GM10266 (cell line): ENCODE results near the gene DGAT2L6.

Experiments
- DNase-seq: peaks from one replicate; pipeline ENCODE4 v3.0.0; 2012; ENCODE audit errors: extremely low spot score
- CTCF ChIP-seq: IDR thresholded peaks from 2 replicates; pipeline ENCODE4 v1.5.1; 2012; ENCODE audit warnings: mild to moderate bottlenecking, low read depth; ENCODE audit not compliant: control insufficient read depth, insufficient read depth; ENCODE audit errors: missing control alignments

DGAT2L6 gene

GRCh38 chrX:70134116-70134477 lies 43.2 kb upstream of the DGAT2L6 start:
- no peak for TF ChIP-seq CTCF
- no peak for DNase-seq

GRCh38 chrX:70138622-70139021 lies 38.7 kb upstream of the DGAT2L6 start:
- TF ChIP-seq CTCF: no peak
- no peak for DNase-seq

GRCh38 chrX:70139736-70140135 lies 37.5 kb upstream of the DGAT2L6 start:
- DNase-seq: no peak
- no peak for TF ChIP-seq CTCF

- TF ChIP-seq CTCF: no peak
- DNase-seq: no peak
Observed at GRCh38 chrX:70141373-70141772, 35.9 kb upstream of the DGAT2L6 start.

- DNase-seq: no peak
- TF ChIP-seq CTCF: no peak
Observed at GRCh38 chrX:70166601-70167590, 10.4 kb upstream of the DGAT2L6 start.

GRCh38 chrX:70168238-70169188 lies 8.8 kb upstream of the DGAT2L6 start:
- no peak for TF ChIP-seq CTCF
- no peak for DNase-seq

GRCh38 chrX:70169281-70169680 lies 8.0 kb upstream of the DGAT2L6 start:
- TF ChIP-seq CTCF: no peak
- no peak for DNase-seq
